ENCODE data around the gene NENF.
A peak's percentile ranks its signal among the peaks of the same experiment; 100 is the strongest.

The NENF gene

GRCh38 chr1:212460376-212460775 is 27.7 kb downstream of the NENF start:
- no peak for DNase-seq
- Histone ChIP-seq H4K8ac (ENCODE audit: low read length) (no peak overlapping the region), H3K14ac (ENCODE audit: low read length in 2 of 2) (peak overlapping the region in 1 of 2 experiments; percentile 11), H2AK5ac (ENCODE audit: low read length, severe bottlenecking) (no peak overlapping the region), H2AFZ (ENCODE audit: low read depth, low read length) (no peak overlapping the region), H2BK12ac (ENCODE audit: low read length in 2 of 2) (no peak overlapping the region), H3K18ac (ENCODE audit: low read depth in 1 of 2, low read length in 2 of 2) (no peak overlapping the region), H3K36me3 (ENCODE audit: control insufficient read depth in 1 of 2, insufficient read depth in 2 of 2, low read depth in 1 of 2, low read length in 2 of 2) (no peaks in the 10 kb centered on the region), H3K9ac (ENCODE audit: low read length) (no peak overlapping the region), H3K4me1 (ENCODE audit: control insufficient read depth, insufficient read depth, low read depth, low read length) (no peaks in the 10 kb centered on the region), H2BK5ac (ENCODE audit: low read depth, low read length, poor library complexity, severe bottlenecking) (no peak overlapping the region), H3K79me1 (replicated peaks; ENCODE audit: low read length, poor library complexity, severe bottlenecking) (no peaks in the 10 kb centered on the region), H2BK120ac (ENCODE audit: low read depth, low read length) (no peak overlapping the region), H3K27ac (ENCODE audit: low read length, poor library complexity, severe bottlenecking) (no peak overlapping the region), H3K4me2 (ENCODE audit: low read length, poor library complexity, severe bottlenecking) (no peak overlapping the region), H4K91ac (ENCODE audit: low read length) (peak overlapping the region; percentile 7), H3K4ac (ENCODE audit: low read depth in 1 of 2, low read length in 2 of 2) (no peak overlapping the region), H3K4me3 (ENCODE audit: insufficient read depth in 1 of 2, low read depth in 1 of 2, low read length in 2 of 2) (no peak overlapping the region), H3K23ac (ENCODE audit: low read length in 2 of 2) (no peak overlapping the region), H3K27me3 (ENCODE audit: control insufficient read depth in 1 of 2, insufficient read depth in 1 of 2, low read length in 2 of 2) (peaks cover 10 to 13% of the 10 kb centered on the region in 2 experiments), H3K9me3 (ENCODE audit: control insufficient read depth, low read length) (peaks cover 9% of the 10 kb centered on the region), H2BK15ac (ENCODE audit: low read depth, poor library complexity, severe bottlenecking) (no peak overlapping the region)
- 84% methylated on average over 9 of the region's 9 CpGs for WGBS

GRCh38 chr1:212461916-212462660 is 29.4 kb downstream of the NENF start:
- Histone ChIP-seq H3K4me1 (ENCODE audit: control insufficient read depth, insufficient read depth, low read depth, low read length) (no peaks in the 10 kb centered on the region), H3K27ac (ENCODE audit: low read length, poor library complexity, severe bottlenecking) (no peak overlapping the region), H3K79me1 (replicated peaks; ENCODE audit: low read length, poor library complexity, severe bottlenecking) (no peaks in the 10 kb centered on the region)

GRCh38 chr1:212463565-212464285 is 31.0 kb downstream of the NENF start:
- Histone ChIP-seq H3K79me1 (replicated peaks; ENCODE audit: low read length, poor library complexity, severe bottlenecking) (no peaks in the 10 kb centered on the region), H3K4me3 (ENCODE audit: insufficient read depth in 1 of 2, low read depth in 1 of 2, low read length in 2 of 2) (no peak overlapping the region), H2BK12ac (ENCODE audit: low read length in 2 of 2) (no peak overlapping the region), H4K8ac (ENCODE audit: low read length) (no peak overlapping the region), H4K91ac (ENCODE audit: low read length) (no peak overlapping the region), H3K18ac (ENCODE audit: low read depth in 1 of 2, low read length in 2 of 2) (no peak overlapping the region), H3K23ac (ENCODE audit: low read length in 2 of 2) (no peak overlapping the region), H3K14ac (ENCODE audit: low read length in 2 of 2) (no peak overlapping the region), H3K36me3 (ENCODE audit: control insufficient read depth in 1 of 2, insufficient read depth in 2 of 2, low read depth in 1 of 2, low read length in 2 of 2) (no peaks in the 10 kb centered on the region), H3K4ac (ENCODE audit: low read depth in 1 of 2, low read length in 2 of 2) (no peak overlapping the region), H3K4me2 (ENCODE audit: low read length, poor library complexity, severe bottlenecking) (no peak overlapping the region), H3K27me3 (ENCODE audit: control insufficient read depth in 1 of 2, insufficient read depth in 1 of 2, low read length in 2 of 2) (peaks cover 8 to 10% of the 10 kb centered on the region in 2 experiments), H3K9ac (ENCODE audit: low read length) (no peak overlapping the region), H3K4me1 (ENCODE audit: control insufficient read depth, insufficient read depth, low read depth, low read length) (no peaks in the 10 kb centered on the region), H2BK120ac (ENCODE audit: low read depth, low read length) (no peak overlapping the region), H2BK5ac (ENCODE audit: low read depth, low read length, poor library complexity, severe bottlenecking) (no peak overlapping the region), H3K9me3 (ENCODE audit: control insufficient read depth, low read length) (peaks cover 3% of the 10 kb centered on the region), H2AK5ac (ENCODE audit: low read length, severe bottlenecking) (no peak overlapping the region), H2BK15ac (ENCODE audit: low read depth, poor library complexity, severe bottlenecking) (no peak overlapping the region), H2AFZ (ENCODE audit: low read depth, low read length) (no peak overlapping the region), H3K27ac (ENCODE audit: low read length, poor library complexity, severe bottlenecking) (no peak overlapping the region)
- 69% methylated on average over 6 of the region's 7 CpGs for WGBS
- DNase-seq = no peak

More at GRCh38 chr1:212461916-212462660, 29.4 kb downstream of the NENF start:
- Histone ChIP-seq H4K8ac (ENCODE audit: low read length) (no peak overlapping the region), H3K9ac (ENCODE audit: low read length) (no peak overlapping the region), H3K4ac (ENCODE audit: low read depth in 1 of 2, low read length in 2 of 2) (no peak overlapping the region), H3K27me3 (ENCODE audit: control insufficient read depth in 1 of 2, insufficient read depth in 1 of 2, low read length in 2 of 2) (peaks cover 10 to 13% of the 10 kb centered on the region in 2 experiments), H4K91ac (ENCODE audit: low read length) (no peak overlapping the region), H3K4me3 (ENCODE audit: insufficient read depth in 1 of 2, low read depth in 1 of 2, low read length in 2 of 2) (no peak overlapping the region), H3K36me3 (ENCODE audit: control insufficient read depth in 1 of 2, insufficient read depth in 2 of 2, low read depth in 1 of 2, low read length in 2 of 2) (no peaks in the 10 kb centered on the region), H2BK5ac (ENCODE audit: low read depth, low read length, poor library complexity, severe bottlenecking) (no peak overlapping the region), H3K14ac (ENCODE audit: low read length in 2 of 2) (no peak overlapping the region), H2BK120ac (ENCODE audit: low read depth, low read length) (no peak overlapping the region), H3K4me2 (ENCODE audit: low read length, poor library complexity, severe bottlenecking) (no peak overlapping the region), H3K18ac (ENCODE audit: low read depth in 1 of 2, low read length in 2 of 2) (no peak overlapping the region), H2AFZ (ENCODE audit: low read depth, low read length) (no peak overlapping the region), H3K9me3 (ENCODE audit: control insufficient read depth, low read length) (peaks cover 9% of the 10 kb centered on the region), H2BK15ac (ENCODE audit: low read depth, poor library complexity, severe bottlenecking) (no peak overlapping the region), H2BK12ac (ENCODE audit: low read length in 2 of 2) (no peak overlapping the region), H3K23ac (ENCODE audit: low read length in 2 of 2) (no peak overlapping the region), H2AK5ac (ENCODE audit: low read length, severe bottlenecking) (no peak overlapping the region)
- 78% methylated on average over 11 of the region's 13 CpGs for WGBS
- DNase-seq = no peak

- Histone ChIP-seq H3K23ac (ENCODE audit: low read length in 2 of 2) (no peak overlapping the region), H4K91ac (ENCODE audit: low read length) (no peak overlapping the region), H3K4me1 (ENCODE audit: control insufficient read depth, insufficient read depth, low read depth, low read length) (peaks cover 6% of the 10 kb centered on the region), H3K14ac (ENCODE audit: low read length in 2 of 2) (no peak overlapping the region), H2BK12ac (ENCODE audit: low read length in 2 of 2) (no peak overlapping the region), H2BK5ac (ENCODE audit: low read depth, low read length, poor library complexity, severe bottlenecking) (no peak overlapping the region), H3K4me3 (ENCODE audit: insufficient read depth in 1 of 2, low read depth in 1 of 2, low read length in 2 of 2) (no peak overlapping the region), H3K27ac (ENCODE audit: low read length, poor library complexity, severe bottlenecking) (no peak overlapping the region), H3K27me3 (ENCODE audit: control insufficient read depth in 1 of 2, insufficient read depth in 1 of 2, low read length in 2 of 2) (peaks cover 8 to 10% of the 10 kb centered on the region in 2 experiments), H3K4ac (ENCODE audit: low read depth in 1 of 2, low read length in 2 of 2) (no peak overlapping the region), H3K18ac (ENCODE audit: low read depth in 1 of 2, low read length in 2 of 2) (no peak overlapping the region), H2BK120ac (ENCODE audit: low read depth, low read length) (no peak overlapping the region), H4K8ac (ENCODE audit: low read length) (no peak overlapping the region), H3K9ac (ENCODE audit: low read length) (no peak overlapping the region), H2BK15ac (ENCODE audit: low read depth, poor library complexity, severe bottlenecking) (no peak overlapping the region), H2AK5ac (ENCODE audit: low read length, severe bottlenecking) (no peak overlapping the region), H3K4me2 (ENCODE audit: low read length, poor library complexity, severe bottlenecking) (no peak overlapping the region), H3K9me3 (ENCODE audit: control insufficient read depth, low read length) (no peaks in the 10 kb centered on the region), H3K79me1 (replicated peaks; ENCODE audit: low read length, poor library complexity, severe bottlenecking) (no peaks in the 10 kb centered on the region), H2AFZ (ENCODE audit: low read depth, low read length) (no peak overlapping the region), H3K36me3 (ENCODE audit: control insufficient read depth in 1 of 2, insufficient read depth in 2 of 2, low read depth in 1 of 2, low read length in 2 of 2) (no peaks in the 10 kb centered on the region)
- DNase-seq = no peak
- WGBS = 94% methylated on average over 7 of the region's 7 CpGs
Measured at GRCh38 chr1:212465311-212465710, 32.6 kb downstream of the NENF start.

Data from mesenchymal stem cell (in vitro differentiated cells and primary cell).